ENCODE results near the gene CD9.

CD9 gene

GRCh38 chr12:6277982-6278438 is 77.8 kb downstream of the CD9 start:
- no peak for DNase-seq

- DNase-seq = peak; percentile 89
These were observed 78.4 kb downstream of the CD9 start for GRCh38 chr12:6278439-6279255.

- no peak for DNase-seq
These were observed 79.0 kb downstream of the CD9 start for GRCh38 chr12:6279256-6279628.

- DNase-seq = no peak
These were observed 79.4 kb downstream of the CD9 start for GRCh38 chr12:6279631-6280030.

GRCh38 chr12:6280053-6280469 is 79.9 kb downstream of the CD9 start:
- no peak for DNase-seq

- no peak for DNase-seq
These were observed 80.5 kb downstream of the CD9 start for GRCh38 chr12:6280672-6281071.

- no peak for DNase-seq
These were observed 81.0 kb downstream of the CD9 start for GRCh38 chr12:6281081-6281809.

- DNase-seq = no peak
These were observed 82.2 kb downstream of the CD9 start for GRCh38 chr12:6282453-6282840.

GRCh38 chr12:6284273-6284672 is 84.1 kb downstream of the CD9 start:
- no peak for DNase-seq

GRCh38 chr12:6285063-6285477 is 84.9 kb downstream of the CD9 start:
- peak; percentile 78 for DNase-seq

- DNase-seq = no peak
These were observed 85.5 kb downstream of the CD9 start for GRCh38 chr12:6285532-6286306.

Data from femur (tissue), 1 donor.